H9 (cell line): ENCODE data around the gene SERTAD2. TPM values are rescaled to one million over a fixed set of nuclear protein-coding genes. Genes with fewer than 3 reads are reported as not detected.

ENCODE experiments used
- DNase-seq: peaks from one replicate; pipeline ENCODE4 v3.0.0-alpha.2; 2017
- H2AFZ ChIP-seq: one replicate; pipeline ENCODE4 v1.6.1; 2013; ENCODE audit warnings: mild to moderate bottlenecking, low read length, control low read depth, moderate library complexity
- H2AK5ac ChIP-seq: 2 replicates; pipeline ENCODE4 v1.6.1; 2013; ENCODE audit warnings: low read length, control low read depth, mixed read lengths; ENCODE audit not compliant: insufficient read length
- H2BK120ac ChIP-seq: one replicate; pipeline ENCODE4 v1.6.1; 2013; ENCODE audit warnings: low read depth, mild to moderate bottlenecking, low read length, control low read depth, inconsistent platforms; ENCODE audit not compliant: poor library complexity, severe bottlenecking
- H2BK12ac ChIP-seq: 2 replicates; pipeline ENCODE4 v1.6.1; 2013; ENCODE audit warnings: low read length, control low read depth, mixed read lengths, low read depth; ENCODE audit not compliant: insufficient read length
- H2BK15ac ChIP-seq: 2 replicates; pipeline ENCODE4 v1.6.1; 2013; ENCODE audit warnings: low read depth, low read length, control low read depth
- H2BK20ac ChIP-seq: one replicate; pipeline ENCODE4 v1.6.1; 2013; ENCODE audit warnings: low read depth, mild to moderate bottlenecking, low read length, control low read depth, inconsistent platforms; ENCODE audit not compliant: poor library complexity, severe bottlenecking
- H2BK5ac ChIP-seq: 2 replicates; pipeline ENCODE4 v1.6.1; 2013; ENCODE audit warnings: low read length, control low read depth, mixed read lengths; ENCODE audit not compliant: insufficient read length
- H3K14ac ChIP-seq: 2 replicates; pipeline ENCODE4 v1.6.1; 2013; ENCODE audit warnings: low read length, control low read depth; ENCODE audit not compliant: insufficient read depth
- H3K18ac ChIP-seq: 2 replicates; pipeline ENCODE4 v1.6.1; 2013; ENCODE audit warnings: low read depth, mild to moderate bottlenecking, mixed read lengths, low read length, control low read depth; ENCODE audit not compliant: insufficient read length
- H3K23ac ChIP-seq: 2 replicates; pipeline ENCODE4 v1.6.1; 2013; ENCODE audit warnings: low read length, control low read depth, mixed read lengths, low read depth; ENCODE audit not compliant: insufficient read length
- H3K23me2 ChIP-seq: 2 replicates; pipeline ENCODE4 v1.6.1; 2013; ENCODE audit warnings: low read depth, mild to moderate bottlenecking, mixed read lengths, low read length, control low read depth; ENCODE audit not compliant: insufficient read length, poor library complexity, severe bottlenecking
- H3K27ac ChIP-seq: 2 replicates; pipeline ENCODE4 v1.5.1; 2013; ENCODE audit warnings: low read length, control low read depth, mixed read lengths, low read depth; ENCODE audit not compliant: insufficient read length
- H3K27me3 ChIP-seq: 2 replicates; pipeline ENCODE4 v1.6.1; 2013; ENCODE audit warnings: low read length, control low read depth, inconsistent platforms; ENCODE audit not compliant: insufficient read depth
- H3K4ac ChIP-seq: 2 replicates; pipeline ENCODE4 v1.6.1; 2013; ENCODE audit warnings: low read depth, mild to moderate bottlenecking, control low read depth, inconsistent platforms, low read length, moderate library complexity
- H3K4me1 ChIP-seq: 2 replicates; pipeline ENCODE4 v1.6.1; 2013; ENCODE audit warnings: low read length, control low read depth, inconsistent platforms; ENCODE audit not compliant: insufficient read depth
- H3K4me2 ChIP-seq: 2 replicates; pipeline ENCODE4 v1.6.1; 2013; ENCODE audit warnings: low read length, control low read depth, mixed read lengths; ENCODE audit not compliant: insufficient read length, insufficient read depth
- H3K56ac ChIP-seq: 2 replicates; pipeline ENCODE4 v1.6.1; 2013; ENCODE audit warnings: low read depth, mild to moderate bottlenecking, mixed read lengths, low read length, control low read depth; ENCODE audit not compliant: insufficient read length
- H3K79me1 ChIP-seq: 2 replicates; pipeline ENCODE4 v1.6.1; 2013; ENCODE audit warnings: low read depth, mild to moderate bottlenecking, moderate library complexity, low read length, control low read depth, inconsistent platforms; ENCODE audit not compliant: insufficient read depth, poor library complexity, severe bottlenecking
- H3K79me2 ChIP-seq: 2 replicates; pipeline ENCODE4 v1.6.1; 2013; ENCODE audit warnings: low read length, control low read depth, inconsistent platforms; ENCODE audit not compliant: insufficient read depth
- H3K9ac ChIP-seq: 2 replicates; pipeline ENCODE4 v1.6.1; 2013; ENCODE audit warnings: low read length, control low read depth, mixed read lengths; ENCODE audit not compliant: insufficient read length; ENCODE audit errors: extremely low read depth
- H3K9me3 ChIP-seq: one replicate; pipeline ENCODE4 v1.6.1; 2013; ENCODE audit warnings: low read depth, low read length, inconsistent platforms; ENCODE audit not compliant: control insufficient read depth
- H3T11ph ChIP-seq: one replicate; pipeline ENCODE4 v1.6.1; 2013; ENCODE audit warnings: mild to moderate bottlenecking, low read length, control low read depth, inconsistent platforms
- H4K20me1 ChIP-seq: one replicate; pipeline ENCODE4 v1.6.1; 2013; ENCODE audit not compliant: control insufficient read depth, insufficient read length, insufficient read depth
- H4K5ac ChIP-seq: 2 replicates; pipeline ENCODE4 v1.6.1; 2013; ENCODE audit warnings: low read depth, mild to moderate bottlenecking, mixed read lengths, low read length, control low read depth; ENCODE audit not compliant: insufficient read length
- H4K8ac ChIP-seq: replicated peaks from 2 replicates; pipeline ENCODE4 v1.6.1; 2013; ENCODE audit warnings: low read length, control low read depth, mixed read lengths, low read depth; ENCODE audit not compliant: insufficient read length
- H4K91ac ChIP-seq: 2 replicates; pipeline ENCODE4 v1.6.1; 2013; ENCODE audit warnings: low read depth, mild to moderate bottlenecking, moderate library complexity, mixed read lengths, low read length, control low read depth; ENCODE audit not compliant: insufficient read length
- H3K27ac Mint-ChIP-seq, 3 experiments: 2 replicates in 2 of 3; 3 replicates in 1 of 3; pipeline ENCODE4 v1.8.0; 2020 to 2021; ENCODE audit warnings: mixed read lengths in 3 of 3, mild to moderate bottlenecking in 1 of 3, moderate library complexity in 1 of 3
- H3K27me3 Mint-ChIP-seq: 2 replicates; pipeline ENCODE4 v1.8.0; 2021; ENCODE audit warnings: low read depth, mild to moderate bottlenecking, moderate library complexity, mixed read lengths
- H3K36me3 Mint-ChIP-seq, 3 experiments: 2 replicates in 2 of 3; 3 replicates in 1 of 3; pipeline ENCODE4 v1.8.0; 2020 to 2021; ENCODE audit warnings: low read depth in 3 of 3, mixed read lengths in 3 of 3; ENCODE audit not compliant: insufficient read depth in 1 of 3
- H3K4me1 Mint-ChIP-seq, 2 experiments: 2 replicates each; pipeline ENCODE4 v1.8.0; 2020; ENCODE audit warnings: mixed read lengths in 2 of 2
- H3K4me3 Mint-ChIP-seq, 2 experiments: 2 replicates in 1 of 2; 3 replicates in 1 of 2; pipeline ENCODE4 v1.8.0; 2020 to 2021; ENCODE audit warnings: mild to moderate bottlenecking in 2 of 2, mixed read lengths in 2 of 2, moderate library complexity in 1 of 2
- H3K9me3 Mint-ChIP-seq, 2 experiments: 2 replicates in 1 of 2; 3 replicates in 1 of 2; pipeline ENCODE4 v1.8.0; 2020; ENCODE audit warnings: mild to moderate bottlenecking in 2 of 2, mixed read lengths in 2 of 2, moderate library complexity in 1 of 2
- WGBS: extraction: QIAGEN DNeasy Blood & Tissue Kit; methylation state at CpG from one replicate; pipeline ENCODE4 v1.1.7; 2013; ENCODE audit warnings: missing lambda C conversion rate, low lambda C conversion rate, mixed read lengths; ENCODE audit not compliant: insufficient read length; ENCODE audit errors: extremely low coverage; 5-methylcytosine and 5-hydroxymethylcytosine counted together
- total RNA-seq: library from RNA; stranded (reverse); gene quantifications from 2 replicates; pipeline ENCODE4 v1.2.1, GENCODE V29; 2021
- TF ChIP-seq, protein P1 (sequence below): fragments of 200-600 bp; sonication (generic); conservative IDR thresholded peaks from 3 replicates; pipeline ENCODE4 v1.8.0; 2021; ENCODE audit warnings: antibody characterized with exemption, mild to moderate bottlenecking

The SERTAD2 gene
- total RNA-seq, 1 experiment from 2014 or later, result 3.5 TPM

DNA sequence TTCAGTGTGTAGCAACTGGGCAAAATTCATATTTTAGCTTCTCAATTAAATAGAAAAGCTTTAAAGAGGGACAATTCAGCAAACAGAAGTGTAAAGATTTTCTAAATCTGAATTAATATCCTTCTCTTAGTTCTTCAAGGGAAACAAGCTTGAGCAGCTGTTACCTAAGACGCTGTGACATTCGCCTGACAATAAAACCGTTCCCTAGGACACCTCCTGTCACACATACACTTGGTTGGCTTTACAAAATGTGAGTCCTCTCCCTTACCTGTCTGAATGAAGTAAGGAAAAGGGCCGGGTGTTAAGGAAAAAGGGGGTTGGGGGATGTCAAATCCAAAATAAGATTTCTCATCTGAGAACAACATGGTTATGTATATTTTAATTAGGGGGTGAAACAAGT, 2.1 kb downstream of the SERTAD2 start:
- Mint-ChIP-seq H3K9me3 (no peaks in the 10 kb centered on the region), H3K27ac (no peak overlapping the region), H3K4me3 (peak overlapping the region; percentile 34 to 80; a peak in 2 of 5 replicates), H3K27me3 (peaks cover 45% of the 10 kb centered on the region), H3K4me1 (peaks cover 38 to 41% of the 10 kb centered on the region in 2 experiments), H3K36me3 (no peaks in the 10 kb centered on the region)
- Histone ChIP-seq H3K18ac (no peak overlapping the region), H2BK20ac (no peak overlapping the region), H2BK15ac (no peak overlapping the region), H3K4me2 (no peak overlapping the region), H2BK12ac (no peak overlapping the region), H3K27ac (no peak overlapping the region), H3K79me1 (no peaks in the 10 kb centered on the region), H3K23me2 (peaks cover 18% of the 10 kb centered on the region), H3K23ac (no peak overlapping the region), H2BK120ac (no peak overlapping the region), H4K5ac (no peak overlapping the region), H3T11ph (no peak overlapping the region), H3K9ac (no peak overlapping the region), H2AFZ (no peak overlapping the region), H3K14ac (no peak overlapping the region), H3K27me3 (no peaks in the 10 kb centered on the region; the same call in 1 of the 2 replicates), H3K79me2 (0 out of 2 replicates have a peak, but pooled peaks cover 3% of the 10 kb centered on the region), H3K56ac (no peak overlapping the region), H3K4ac (no peak overlapping the region), H3K4me1 (peaks cover 2% of the 10 kb centered on the region; the same call in 1 of the 2 replicates), H3K9me3 (no peaks in the 10 kb centered on the region), H2BK5ac (no peak overlapping the region), H4K8ac (no peak overlapping the region), H4K91ac (no peak overlapping the region), H4K20me1 (no peaks in the 10 kb centered on the region), H2AK5ac (no peak overlapping the region)
- TF ChIP-seq, protein P1, sequence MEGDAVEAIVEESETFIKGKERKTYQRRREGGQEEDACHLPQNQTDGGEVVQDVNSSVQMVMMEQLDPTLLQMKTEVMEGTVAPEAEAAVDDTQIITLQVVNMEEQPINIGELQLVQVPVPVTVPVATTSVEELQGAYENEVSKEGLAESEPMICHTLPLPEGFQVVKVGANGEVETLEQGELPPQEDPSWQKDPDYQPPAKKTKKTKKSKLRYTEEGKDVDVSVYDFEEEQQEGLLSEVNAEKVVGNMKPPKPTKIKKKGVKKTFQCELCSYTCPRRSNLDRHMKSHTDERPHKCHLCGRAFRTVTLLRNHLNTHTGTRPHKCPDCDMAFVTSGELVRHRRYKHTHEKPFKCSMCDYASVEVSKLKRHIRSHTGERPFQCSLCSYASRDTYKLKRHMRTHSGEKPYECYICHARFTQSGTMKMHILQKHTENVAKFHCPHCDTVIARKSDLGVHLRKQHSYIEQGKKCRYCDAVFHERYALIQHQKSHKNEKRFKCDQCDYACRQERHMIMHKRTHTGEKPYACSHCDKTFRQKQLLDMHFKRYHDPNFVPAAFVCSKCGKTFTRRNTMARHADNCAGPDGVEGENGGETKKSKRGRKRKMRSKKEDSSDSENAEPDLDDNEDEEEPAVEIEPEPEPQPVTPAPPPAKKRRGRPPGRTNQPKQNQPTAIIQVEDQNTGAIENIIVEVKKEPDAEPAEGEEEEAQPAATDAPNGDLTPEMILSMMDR, result no peak
- no peak for DNase-seq
- WGBS, result no CpG with 5 or more reads among the region's 4 CpGs
